NCI-H1048 (cell line): ENCODE results near the gene NAV2.
A peak's percentile ranks its signal among the peaks of the same experiment; 100 is the strongest.

Experiments used
- DNase-seq: peaks from one replicate; lab custom pipeline; 2025; lab: John Stamatoyannopoulos, UW

NAV2 gene

GRCh38 chr11:20089796-20090653, 377.4 kb downstream of the NAV2 start:
- no peak for DNase-seq

- no peak for DNase-seq
Observed at GRCh38 chr11:20090654-20091374, 378.2 kb downstream of the NAV2 start.

- no peak for DNase-seq
Observed at GRCh38 chr11:20093775-20094174, 381.1 kb downstream of the NAV2 start.

GRCh38 chr11:20095189-20095588, 382.6 kb downstream of the NAV2 start:
- no peak for DNase-seq

DNA sequence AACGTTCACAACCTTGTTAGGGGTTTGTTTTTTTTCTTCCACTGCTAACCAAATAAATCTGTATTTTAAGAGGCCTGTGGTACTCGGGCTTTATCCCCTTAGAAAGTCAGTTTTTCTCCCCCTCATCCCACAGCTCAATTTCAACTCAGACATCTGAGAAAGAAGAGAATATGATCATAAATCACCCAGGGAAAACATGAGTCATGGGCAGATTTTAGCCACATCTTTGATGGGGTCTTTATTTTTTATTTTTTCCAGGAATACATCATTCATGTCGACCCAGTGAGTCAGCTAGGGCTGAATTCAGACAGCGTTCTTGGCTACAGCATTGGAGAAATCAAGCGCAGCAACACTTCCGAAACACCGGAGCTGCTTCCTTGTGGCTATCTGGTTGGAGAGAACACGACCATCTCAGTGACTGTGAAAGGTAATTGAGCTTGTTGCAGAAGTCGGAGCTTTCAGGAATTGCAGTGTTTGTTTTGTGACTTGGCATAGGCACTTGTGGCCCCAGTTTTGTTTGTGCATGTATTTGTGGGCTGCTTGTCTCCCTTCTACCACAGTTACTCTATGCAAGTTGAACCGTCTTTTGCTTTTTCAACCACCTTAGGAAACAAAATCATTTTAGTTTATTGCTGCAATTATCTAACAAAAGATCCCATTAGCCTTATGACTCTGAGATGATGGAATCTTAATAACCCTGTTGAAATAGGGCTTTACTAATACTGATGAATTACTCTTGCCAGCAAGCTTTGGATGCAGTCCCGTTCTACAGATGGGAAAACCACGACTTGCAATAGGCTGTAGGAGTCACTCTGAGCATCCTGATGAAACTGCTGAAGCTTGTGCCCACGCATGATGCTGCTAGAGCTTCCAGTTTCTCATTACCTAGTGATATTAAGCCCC, 384.9 kb downstream of the NAV2 start:
- no peak for DNase-seq

DNA sequence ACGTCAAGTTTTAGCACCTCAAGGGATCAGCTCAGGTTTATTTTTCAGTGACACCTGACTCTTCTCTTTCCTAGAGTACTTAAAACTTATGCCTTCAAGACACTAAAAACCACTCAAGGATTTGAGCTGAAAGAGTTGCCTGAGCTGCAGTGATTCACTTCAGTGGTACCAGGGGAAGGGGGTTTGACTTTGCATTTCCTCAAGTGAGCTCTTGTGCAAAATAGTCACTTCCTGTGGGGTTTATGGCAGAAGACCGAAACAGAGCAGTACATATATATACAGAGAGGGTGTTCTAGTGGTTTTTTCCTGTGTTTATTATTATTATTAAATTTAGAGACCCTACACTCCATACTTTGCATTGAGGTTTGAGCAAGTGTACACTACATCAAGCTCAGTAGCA, 386.9 kb downstream of the NAV2 start:
- no peak for DNase-seq

DNA sequence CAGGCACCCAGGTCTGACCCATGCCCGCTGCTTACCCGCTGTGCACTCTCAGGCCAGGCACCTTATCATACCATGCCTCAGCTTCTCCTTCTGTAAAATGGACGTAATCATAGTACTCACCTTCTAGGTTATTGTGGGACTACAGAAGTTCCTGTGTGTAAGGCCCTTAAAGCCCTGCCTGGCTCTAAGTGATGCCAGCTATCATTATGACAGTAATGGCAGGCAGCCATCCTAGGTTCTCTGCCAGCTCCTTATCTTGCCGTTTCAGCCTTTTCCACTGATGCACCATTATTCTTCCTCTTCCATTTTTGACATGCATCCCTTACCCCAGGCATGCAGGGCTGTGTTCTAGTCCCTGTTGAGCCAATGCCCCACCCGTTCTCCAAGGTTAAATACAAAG, 389.8 kb downstream of the NAV2 start:
- no peak for DNase-seq

GRCh38 chr11:20103281-20103680, 390.6 kb downstream of the NAV2 start:
- DNase-seq = no peak

DNA sequence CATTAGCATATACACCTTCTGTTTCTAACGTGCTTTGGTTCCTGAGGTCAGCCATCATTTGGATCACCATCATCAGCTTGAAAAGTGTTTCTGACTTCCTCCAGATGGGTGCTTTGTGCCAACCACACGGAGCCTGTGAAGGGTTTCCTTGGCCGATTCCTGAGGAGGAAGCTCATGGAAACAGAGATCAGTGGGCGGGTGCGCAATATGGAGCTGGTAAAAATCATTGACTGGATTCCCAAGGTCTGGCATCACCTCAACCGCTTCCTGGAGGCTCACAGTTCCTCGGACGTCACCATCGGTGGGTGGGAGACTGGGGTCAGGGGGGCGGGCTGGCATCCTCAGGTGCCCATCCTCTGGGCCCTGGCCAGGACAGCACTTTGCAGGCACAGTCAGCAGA, 392.8 kb downstream of the NAV2 start:
- DNase-seq = no peak

DNA sequence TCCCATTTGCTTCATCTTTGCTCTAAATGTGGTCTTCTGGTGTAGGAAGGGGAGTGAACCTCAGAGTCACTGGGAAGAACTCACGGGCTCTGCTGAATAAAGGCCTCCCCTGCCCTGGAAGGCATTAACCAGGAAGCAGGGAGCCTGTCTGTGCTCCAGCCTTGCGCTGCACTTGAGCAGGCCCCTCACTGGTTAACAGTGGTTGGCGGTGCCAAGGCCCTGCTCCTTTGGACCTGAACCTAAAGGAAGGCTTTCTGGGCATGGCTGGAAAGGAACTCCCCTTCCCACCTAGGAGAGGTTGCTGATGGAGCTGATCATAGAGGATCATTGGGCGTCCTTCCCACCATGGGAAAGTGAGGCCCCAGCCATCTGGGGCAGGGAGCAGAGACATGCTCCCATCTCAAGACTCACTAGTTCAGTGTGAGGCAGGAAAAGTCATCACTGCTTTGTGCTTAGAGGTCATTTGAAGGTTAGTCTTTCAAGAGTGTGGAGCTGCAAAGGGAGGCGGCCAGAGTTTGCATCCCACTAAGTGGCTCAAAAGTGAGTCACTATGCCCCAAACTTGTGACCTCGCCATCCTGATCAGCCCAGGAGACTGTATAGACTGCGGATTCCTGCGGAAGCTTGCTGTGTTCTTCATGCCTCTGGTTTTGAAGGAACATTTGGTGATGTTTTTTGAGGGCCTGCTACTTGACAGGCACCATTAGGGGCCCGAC, 397.3 kb downstream of the NAV2 start:
- no peak for DNase-seq

- peak; percentile 54 for DNase-seq
Observed at GRCh38 chr11:20110908-20111669, 398.5 kb downstream of the NAV2 start.

GRCh38 chr11:20111871-20112270, 399.2 kb downstream of the NAV2 start:
- DNase-seq = no peak

- no peak for DNase-seq
Observed at GRCh38 chr11:20112291-20113148, 399.9 kb downstream of the NAV2 start.

- no peak for DNase-seq
Observed at GRCh38 chr11:20113149-20113438, 400.5 kb downstream of the NAV2 start.

DNA sequence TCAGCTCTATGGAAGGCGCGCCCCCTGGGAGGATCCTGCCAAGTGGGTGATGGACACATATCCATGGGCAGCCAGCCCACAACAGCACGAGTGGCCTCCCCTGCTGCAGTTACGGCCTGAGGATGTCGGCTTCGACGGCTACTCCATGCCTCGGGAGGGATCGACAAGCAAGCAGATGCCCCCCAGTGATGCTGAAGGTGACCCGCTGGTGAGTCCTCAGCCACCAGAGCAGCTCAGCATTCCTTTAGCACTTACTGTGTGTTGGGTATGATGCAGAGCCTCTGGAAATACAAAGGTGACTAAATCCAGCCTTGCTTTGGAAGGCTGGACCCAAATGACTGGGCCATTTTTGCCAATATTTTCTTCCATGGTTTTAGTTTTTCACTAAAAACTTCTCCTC, 402.0 kb downstream of the NAV2 start:
- DNase-seq = no peak

DNA sequence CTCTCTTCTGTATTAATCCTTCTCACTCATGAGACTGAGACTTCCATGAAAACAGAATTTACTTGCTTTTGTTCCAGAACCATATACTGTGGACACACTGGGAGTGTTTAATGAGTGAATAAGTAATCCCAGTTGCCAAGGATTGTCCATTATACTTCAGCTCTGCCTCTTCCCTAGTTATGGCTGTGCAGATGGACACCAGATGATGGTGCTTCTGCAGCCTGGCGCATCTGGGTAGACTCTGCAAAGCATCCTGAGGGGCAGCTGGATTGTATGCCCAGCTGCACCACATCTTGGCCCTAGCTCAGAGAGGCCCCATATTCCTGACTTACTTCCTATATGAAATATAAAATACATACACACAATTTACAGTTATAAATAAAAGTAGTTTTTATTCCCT, 404.2 kb downstream of the NAV2 start:
- no peak for DNase-seq

- no peak for DNase-seq
Observed at GRCh38 chr11:20117291-20117690, 404.7 kb downstream of the NAV2 start.

DNA sequence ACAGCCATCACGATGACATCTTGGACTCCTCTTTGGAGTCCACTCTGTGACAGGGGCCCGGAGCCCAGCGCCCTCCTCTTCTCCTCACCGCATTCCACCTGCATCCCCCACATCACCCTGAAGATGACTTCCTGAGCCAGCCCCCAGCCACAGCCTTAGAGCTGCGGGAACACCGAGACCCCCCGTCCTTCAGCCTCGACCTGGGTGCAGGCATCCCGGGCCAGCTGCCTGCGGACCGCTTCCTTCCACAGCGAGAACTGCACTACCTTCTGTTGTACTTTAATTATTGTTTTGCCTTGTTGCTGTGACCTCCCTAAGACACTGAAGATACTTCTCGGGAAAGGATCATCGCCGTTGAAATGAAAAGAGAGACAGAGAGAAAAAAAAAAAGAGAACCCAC, 405.6 kb downstream of the NAV2 start:
- DNase-seq = no peak

DNA sequence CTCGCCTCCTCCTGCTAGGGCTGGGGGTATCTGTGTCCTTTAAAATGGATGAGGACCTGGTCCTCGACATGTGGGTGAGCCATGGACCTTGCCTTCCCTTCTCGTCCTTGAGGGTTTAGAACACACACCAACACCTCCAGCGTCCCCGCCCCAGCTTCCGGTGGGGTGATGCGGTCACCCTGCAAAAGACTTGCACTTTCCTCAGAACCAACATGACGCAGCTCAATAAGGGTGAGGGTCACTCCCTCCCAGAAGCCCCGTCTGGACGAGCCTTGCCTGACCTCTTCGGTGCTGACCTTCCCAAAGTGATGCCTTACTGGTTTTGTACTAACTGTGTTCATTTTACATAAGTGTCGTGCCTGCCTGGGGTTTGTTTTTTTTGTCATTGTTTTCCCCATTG, 406.7 kb downstream of the NAV2 start:
- DNase-seq = no peak
